ENCODE measurements around the gene DISP2.

DISP2 gene

GRCh38 chr15:40345867-40346578, 12.0 kb upstream of the DISP2 start:
- H3K4me3 ChIP-seq (ENCODE audit: low read depth in 1 of 2, low read length in 2 of 2), result no peak overlapping the region
- no peaks in the 10 kb centered on the region for H3K36me3 ChIP-seq (ENCODE audit: control insufficient read depth in 1 of 2, insufficient read depth in 2 of 2, low read length in 2 of 2)
- H3K4me1 ChIP-seq (ENCODE audit: control insufficient read depth in 1 of 2, insufficient read depth in 2 of 2, low read length in 2 of 2), result peaks cover 12 to 33% of the 10 kb centered on the region in 2 donors
- H3K9me3 ChIP-seq (ENCODE audit: control insufficient read depth in 1 of 2, low read length in 2 of 2), result no peaks in the 10 kb centered on the region
- H3K27ac ChIP-seq (ENCODE audit: low read length), result peak overlapping the region; percentile 86
- H3K27me3 ChIP-seq (ENCODE audit: low read depth, low read length), result no peaks in the 10 kb centered on the region

- Histone ChIP-seq H3K4me1 (ENCODE audit: control insufficient read depth in 1 of 2, insufficient read depth in 2 of 2, low read length in 2 of 2) (peaks cover 9 to 28% of the 10 kb centered on the region in 2 donors), H3K4me3 (ENCODE audit: low read depth in 1 of 2, low read length in 2 of 2) (no peak overlapping the region), H3K36me3 (ENCODE audit: control insufficient read depth in 1 of 2, insufficient read depth in 2 of 2, low read length in 2 of 2) (no peaks in the 10 kb centered on the region), H3K9me3 (ENCODE audit: control insufficient read depth in 1 of 2, low read length in 2 of 2) (no peaks in the 10 kb centered on the region), H3K27me3 (ENCODE audit: low read depth, low read length) (no peaks in the 10 kb centered on the region), H3K27ac (ENCODE audit: low read length) (peak overlapping the region; percentile 86)
Measured at GRCh38 chr15:40346579-40347558, 11.2 kb upstream of the DISP2 start.

GRCh38 chr15:40347559-40348473, 10.2 kb upstream of the DISP2 start:
- peak overlapping the region; percentile 86 for H3K27ac ChIP-seq (ENCODE audit: low read length)
- H3K27me3 ChIP-seq (ENCODE audit: low read depth, low read length), result no peaks in the 10 kb centered on the region
- H3K36me3 ChIP-seq (ENCODE audit: control insufficient read depth in 1 of 2, insufficient read depth in 2 of 2, low read length in 2 of 2), result no peaks in the 10 kb centered on the region
- no peaks in the 10 kb centered on the region for H3K9me3 ChIP-seq (ENCODE audit: control insufficient read depth in 1 of 2, low read length in 2 of 2)
- H3K4me3 ChIP-seq (ENCODE audit: low read depth in 1 of 2, low read length in 2 of 2), result no peak overlapping the region
- H3K4me1 ChIP-seq (ENCODE audit: control insufficient read depth in 1 of 2, insufficient read depth in 2 of 2, low read length in 2 of 2), result peaks cover 9 to 23% of the 10 kb centered on the region in 2 donors

- Histone ChIP-seq H3K4me1 (ENCODE audit: control insufficient read depth in 1 of 2, insufficient read depth in 2 of 2, low read length in 2 of 2) (peaks cover 4 to 16% of the 10 kb centered on the region in 2 donors), H3K4me3 (ENCODE audit: low read depth in 1 of 2, low read length in 2 of 2) (no peak overlapping the region), H3K36me3 (ENCODE audit: control insufficient read depth in 1 of 2, insufficient read depth in 2 of 2, low read length in 2 of 2) (no peaks in the 10 kb centered on the region), H3K27ac (ENCODE audit: low read length) (peak overlapping the region; percentile 82), H3K9me3 (ENCODE audit: control insufficient read depth in 1 of 2, low read length in 2 of 2) (no peaks in the 10 kb centered on the region), H3K27me3 (ENCODE audit: low read depth, low read length) (no peaks in the 10 kb centered on the region)
Measured at GRCh38 chr15:40348474-40348870, 9.5 kb upstream of the DISP2 start.

- Histone ChIP-seq H3K27ac (ENCODE audit: low read length) (peak overlapping the region; percentile 82), H3K4me1 (ENCODE audit: control insufficient read depth in 1 of 2, insufficient read depth in 2 of 2, low read length in 2 of 2) (peaks cover 4 to 11% of the 10 kb centered on the region in 2 donors), H3K4me3 (ENCODE audit: low read depth in 1 of 2, low read length in 2 of 2) (no peak overlapping the region)
Measured at GRCh38 chr15:40349163-40349562, 8.9 kb upstream of the DISP2 start.

GRCh38 chr15:40352281-40352901, 5.6 kb upstream of the DISP2 start:
- H3K9me3 ChIP-seq (ENCODE audit: control insufficient read depth in 1 of 2, low read length in 2 of 2), result no peaks in the 10 kb centered on the region
- no peaks in the 10 kb centered on the region for H3K27me3 ChIP-seq (ENCODE audit: low read depth, low read length)
- peak overlapping the region in 1 of 2 donors; percentile 43 for H3K4me3 ChIP-seq (ENCODE audit: low read depth in 1 of 2, low read length in 2 of 2)
- peak overlapping the region; percentile 83 for H3K27ac ChIP-seq (ENCODE audit: low read length)
- no peaks in the 10 kb centered on the region for H3K36me3 ChIP-seq (ENCODE audit: control insufficient read depth in 1 of 2, insufficient read depth in 2 of 2, low read length in 2 of 2)
- H3K4me1 ChIP-seq (ENCODE audit: control insufficient read depth in 1 of 2, insufficient read depth in 2 of 2, low read length in 2 of 2), result peaks cover 4 to 9% of the 10 kb centered on the region in 2 donors

More at GRCh38 chr15:40349163-40349562, 8.9 kb upstream of the DISP2 start:
- H3K9me3 ChIP-seq (ENCODE audit: control insufficient read depth in 1 of 2, low read length in 2 of 2), result no peaks in the 10 kb centered on the region
- no peaks in the 10 kb centered on the region for H3K36me3 ChIP-seq (ENCODE audit: control insufficient read depth in 1 of 2, insufficient read depth in 2 of 2, low read length in 2 of 2)
- no peaks in the 10 kb centered on the region for H3K27me3 ChIP-seq (ENCODE audit: low read depth, low read length)

GRCh38 chr15:40353697-40354096, 4.3 kb upstream of the DISP2 start:
- Histone ChIP-seq H3K36me3 (ENCODE audit: control insufficient read depth in 1 of 2, insufficient read depth in 2 of 2, low read length in 2 of 2) (no peaks in the 10 kb centered on the region), H3K27me3 (ENCODE audit: low read depth, low read length) (no peaks in the 10 kb centered on the region), H3K4me1 (ENCODE audit: control insufficient read depth in 1 of 2, insufficient read depth in 2 of 2, low read length in 2 of 2) (peaks cover 4 to 17% of the 10 kb centered on the region in 2 donors), H3K27ac (ENCODE audit: low read length) (peak overlapping the region; percentile 83), H3K4me3 (ENCODE audit: low read depth in 1 of 2, low read length in 2 of 2) (peak overlapping the region in 1 of 2 donors; percentile 43), H3K9me3 (ENCODE audit: control insufficient read depth in 1 of 2, low read length in 2 of 2) (no peaks in the 10 kb centered on the region)

- no peaks in the 10 kb centered on the region for H3K9me3 ChIP-seq (ENCODE audit: control insufficient read depth in 1 of 2, low read length in 2 of 2)
- no peaks in the 10 kb centered on the region for H3K36me3 ChIP-seq (ENCODE audit: control insufficient read depth in 1 of 2, insufficient read depth in 2 of 2, low read length in 2 of 2)
- H3K27me3 ChIP-seq (ENCODE audit: low read depth, low read length), result no peaks in the 10 kb centered on the region
- no peak overlapping the region for H3K27ac ChIP-seq (ENCODE audit: low read length)
- H3K4me3 ChIP-seq (ENCODE audit: low read depth in 1 of 2, low read length in 2 of 2), result peak overlapping the region in 1 of 2 donors; percentile 34
- peaks cover 0 to 20% of the 10 kb centered on the region in 2 donors for H3K4me1 ChIP-seq (ENCODE audit: control insufficient read depth in 1 of 2, insufficient read depth in 2 of 2, low read length in 2 of 2)
Measured at GRCh38 chr15:40354408-40355171, 3.4 kb upstream of the DISP2 start.

GRCh38 chr15:40355976-40356585, 1.9 kb upstream of the DISP2 start:
- Histone ChIP-seq H3K4me1 (ENCODE audit: control insufficient read depth in 1 of 2, insufficient read depth in 2 of 2, low read length in 2 of 2) (peaks cover 0 to 20% of the 10 kb centered on the region in 2 donors), H3K27ac (ENCODE audit: low read length) (no peak overlapping the region), H3K4me3 (ENCODE audit: low read depth in 1 of 2, low read length in 2 of 2) (no peak overlapping the region), H3K27me3 (ENCODE audit: low read depth, low read length) (no peaks in the 10 kb centered on the region), H3K36me3 (ENCODE audit: control insufficient read depth in 1 of 2, insufficient read depth in 2 of 2, low read length in 2 of 2) (no peaks in the 10 kb centered on the region), H3K9me3 (ENCODE audit: control insufficient read depth in 1 of 2, low read length in 2 of 2) (no peaks in the 10 kb centered on the region)

Measured in muscle layer of duodenum (tissue), 2 donors.